CD14-positive monocyte (primary cell): ENCODE results near the gene C16orf95. TPM values are rescaled to one million over a fixed set of nuclear protein-coding genes. Genes with fewer than 3 reads are reported as not detected.
A peak's percentile ranks its signal among the peaks of the same experiment; 100 is the strongest.

Experiments
- DNase-seq, 3 donors: peaks; one replicate each; pipeline ENCODE4 v3.0.0-alpha.2; 2011 to 2022
- H2AFZ ChIP-seq: 2 replicates; pipeline ENCODE4 v1.6.0; 2012; ENCODE audit warnings: mild to moderate bottlenecking, low read depth, low read length, inconsistent platforms; ENCODE audit not compliant: insufficient read depth, poor library complexity, severe bottlenecking
- H3K27ac ChIP-seq, 2 donors: 1 replicate in 1 of 2; 2 replicates in 1 of 2; pipeline ENCODE4 v1.5.1; 2012 to 2013; ENCODE audit warnings: low read length in 2 of 2, control low read depth in 1 of 2, inconsistent platforms in 1 of 2, low read depth in 1 of 2, mild to moderate bottlenecking in 1 of 2
- H3K27me3 ChIP-seq, 2 donors: one replicate each; pipeline versions ENCODE4 v1.6.0 to v1.6.1; 2011 to 2013; ENCODE audit warnings: low read length in 2 of 2; ENCODE audit not compliant: control insufficient read depth in 2 of 2, insufficient read depth in 2 of 2
- H3K36me3 ChIP-seq, 2 donors: replicated peaks in 1 of 2; 1 replicate in 1 of 2; 2 replicates in 1 of 2; pipeline versions ENCODE4 v1.5.1 to v1.6.1; 2012 to 2013; ENCODE audit warnings: low read length in 2 of 2, control low read depth in 1 of 2, inconsistent platforms in 1 of 2, mild to moderate bottlenecking in 1 of 2; ENCODE audit not compliant: insufficient read depth in 2 of 2, control insufficient read depth in 1 of 2
- H3K4me1 ChIP-seq, 2 donors: 1 replicate in 1 of 2; 2 replicates in 1 of 2; pipeline versions ENCODE4 v1.5.1 to v1.6.1; 2012 to 2013; ENCODE audit warnings: low read length in 2 of 2, control low read depth in 1 of 2, inconsistent platforms in 1 of 2, mild to moderate bottlenecking in 1 of 2, moderate library complexity in 1 of 2; ENCODE audit not compliant: insufficient read depth in 2 of 2, control insufficient read depth in 1 of 2
- H3K4me2 ChIP-seq: replicated peaks from 2 replicates; pipeline ENCODE3; 2012; ENCODE audit warnings: low read length, moderate library complexity, mild to moderate bottlenecking; ENCODE audit not compliant: poor library complexity, severe bottlenecking; ENCODE audit errors: extremely low read depth
- H3K4me3 ChIP-seq, 3 experiments: fragments of 200-600 bp in 1 of 3; sonication (generic) in 1 of 3; replicated peaks in 1 of 3; 1 replicate in 2 of 3; 2 replicates in 1 of 3; pipeline ENCODE4 v1.5.1; 2011 to 2013; ENCODE audit warnings: low read length in 3 of 3, mild to moderate bottlenecking in 3 of 3, control low read depth in 2 of 3, low read depth in 2 of 3, inconsistent platforms in 1 of 3, moderate library complexity in 1 of 3
- H3K79me2 ChIP-seq: 2 replicates; pipeline ENCODE4 v1.6.0; 2012; ENCODE audit warnings: mild to moderate bottlenecking, control low read depth, inconsistent platforms, low read length, moderate library complexity; ENCODE audit not compliant: insufficient read depth
- H3K9ac ChIP-seq: 2 replicates; pipeline ENCODE4 v1.6.0; 2017; ENCODE audit warnings: low read length, mild to moderate bottlenecking; ENCODE audit not compliant: insufficient read depth, poor library complexity, severe bottlenecking
- H3K9me3 ChIP-seq, 2 donors: replicated peaks in 1 of 2; 1 replicate in 1 of 2; 2 replicates in 1 of 2; pipeline versions ENCODE4 v1.5.1 to v1.6.1; 2012 to 2013; ENCODE audit warnings: low read length in 2 of 2, control low read depth in 1 of 2; ENCODE audit not compliant: control insufficient read depth in 1 of 2, insufficient read depth in 1 of 2
- H4K20me1 ChIP-seq: 2 replicates; pipeline ENCODE4 v1.6.0; 2012; ENCODE audit warnings: mild to moderate bottlenecking, low read length, control low read depth, moderate library complexity; ENCODE audit not compliant: insufficient read depth
- H3K27ac Mint-ChIP-seq, 7 donors: one replicate each; pipeline ENCODE4 v1.8.0; 2020; ENCODE audit warnings: mild to moderate bottlenecking in 7 of 7, mixed read lengths in 7 of 7, moderate library complexity in 6 of 7, inconsistent platforms in 2 of 7
- H3K27me3 Mint-ChIP-seq, 3 donors: one replicate each; pipeline ENCODE4 v1.8.0; 2021 to 2022; ENCODE audit warnings: low read depth in 3 of 3, mild to moderate bottlenecking in 3 of 3, mixed read lengths in 3 of 3, moderate library complexity in 3 of 3, inconsistent platforms in 1 of 3
- H3K36me3 Mint-ChIP-seq, 2 donors: one replicate each; pipeline ENCODE4 v1.8.0; 2020; ENCODE audit warnings: mixed read lengths in 2 of 2, inconsistent platforms in 1 of 2, mild to moderate bottlenecking in 1 of 2
- H3K4me1 Mint-ChIP-seq: one replicate; pipeline ENCODE4 v1.8.0; 2020; ENCODE audit warnings: mild to moderate bottlenecking, mixed read lengths
- H3K4me3 Mint-ChIP-seq, 2 donors: one replicate each; pipeline ENCODE4 v1.8.0; 2020; ENCODE audit warnings: mild to moderate bottlenecking in 2 of 2, mixed read lengths in 2 of 2, moderate library complexity in 1 of 2
- H3K9me3 Mint-ChIP-seq, 7 donors: one replicate each; pipeline ENCODE4 v1.8.0; 2020 to 2022; ENCODE audit warnings: mixed read lengths in 7 of 7, mild to moderate bottlenecking in 6 of 7, moderate library complexity in 6 of 7, inconsistent platforms in 2 of 7
- WGBS: methylation state at CpG from one replicate; pipeline ENCODE4 v1.1.5; 2013; ENCODE audit warnings: missing lambda C conversion rate; ENCODE audit not compliant: insufficient coverage; 5-methylcytosine and 5-hydroxymethylcytosine counted together
- intact Hi-C, 2 donors: fragments of 100-400 bp; cut with micrococcal nuclease; formaldehyde crosslinking; loops; one replicate each; pipeline versions ENCODE4 v1.15.0 to v1.15.1; 2023
- polyA plus RNA-seq, 3 donors: library from polyadenylated mRNA; depleted of rRNA in 1 of 3; unstranded in 2 of 3; stranded (reverse) in 1 of 3; fragments of 300-500 nt in 2 of 3; fragments of >200 nt in 1 of 3; fragmentation: Illumina TruSeq in 2 of 3; gene quantifications; 1 replicate in 2 of 3; 2 replicates in 1 of 3; pipeline ENCODE4 v1.2.3, GENCODE V29; 2012 to 2021
- TF ChIP-seq, protein P1 (sequence below): fragments of 200-600 bp; IDR thresholded peaks from one replicate; pipeline ENCODE4 v1.8.0; 2022; ENCODE audit warnings: antibody characterized with exemption, mild to moderate bottlenecking

C16orf95 gene
- polyA plus RNA-seq, 3 donors = 0.89 to 1.9 (median 1.7) TPM

DNA sequence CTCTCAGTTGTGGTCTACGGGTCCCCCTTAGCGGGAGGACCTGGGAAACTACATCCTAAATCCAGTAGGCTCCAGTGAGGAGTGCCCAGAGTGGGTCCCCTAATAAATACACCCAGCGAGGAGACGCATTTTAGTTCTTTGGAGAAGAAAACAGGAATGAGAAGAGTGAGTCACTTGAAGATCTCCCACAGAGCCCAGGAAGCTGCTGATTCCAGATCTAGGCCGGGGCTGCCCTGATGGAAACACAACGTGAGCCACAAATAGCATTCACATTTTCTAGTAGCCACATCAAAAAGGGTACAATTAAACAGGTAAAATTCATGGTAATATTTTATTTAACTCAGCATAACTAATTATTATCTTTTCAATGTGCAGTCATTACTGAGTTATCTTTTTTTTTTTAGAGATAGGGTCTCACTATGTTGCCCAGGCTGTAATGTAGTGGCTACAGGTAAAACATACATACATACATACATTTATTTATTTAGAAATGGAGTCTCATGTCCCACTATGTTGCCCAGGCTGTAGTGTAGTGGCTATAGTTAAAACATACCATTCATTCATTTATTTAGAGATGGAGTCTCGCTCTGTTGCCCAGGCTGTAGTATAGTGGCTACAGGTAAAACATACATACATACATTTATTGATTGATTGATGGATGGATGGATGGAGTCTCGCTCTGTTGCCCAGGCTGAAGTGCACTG, 44.9 kb upstream of the C16orf95 start:
- Histone ChIP-seq H3K9me3 (no peaks in the 10 kb centered on the region), H3K79me2 (no peaks in the 10 kb centered on the region), H4K20me1 (peaks cover 54% of the 10 kb centered on the region), H3K27ac (no peak overlapping the region), H2AFZ (no peak overlapping the region), H3K36me3 (peaks cover 4 to 17% of the 10 kb centered on the region in 2 donors), H3K4me3 (no peak overlapping the region), H3K9ac (no peak overlapping the region), H3K4me1 (no peaks in the 10 kb centered on the region), H3K4me2 (no peak overlapping the region), H3K27me3 (peaks cover 19 to 55% of the 10 kb centered on the region in 2 donors)
- H3K9me3 Mint-ChIP-seq = peaks cover 0 to 19% (median 2%) of the 10 kb centered on the region in 7 donors
- TF ChIP-seq, protein P1, sequence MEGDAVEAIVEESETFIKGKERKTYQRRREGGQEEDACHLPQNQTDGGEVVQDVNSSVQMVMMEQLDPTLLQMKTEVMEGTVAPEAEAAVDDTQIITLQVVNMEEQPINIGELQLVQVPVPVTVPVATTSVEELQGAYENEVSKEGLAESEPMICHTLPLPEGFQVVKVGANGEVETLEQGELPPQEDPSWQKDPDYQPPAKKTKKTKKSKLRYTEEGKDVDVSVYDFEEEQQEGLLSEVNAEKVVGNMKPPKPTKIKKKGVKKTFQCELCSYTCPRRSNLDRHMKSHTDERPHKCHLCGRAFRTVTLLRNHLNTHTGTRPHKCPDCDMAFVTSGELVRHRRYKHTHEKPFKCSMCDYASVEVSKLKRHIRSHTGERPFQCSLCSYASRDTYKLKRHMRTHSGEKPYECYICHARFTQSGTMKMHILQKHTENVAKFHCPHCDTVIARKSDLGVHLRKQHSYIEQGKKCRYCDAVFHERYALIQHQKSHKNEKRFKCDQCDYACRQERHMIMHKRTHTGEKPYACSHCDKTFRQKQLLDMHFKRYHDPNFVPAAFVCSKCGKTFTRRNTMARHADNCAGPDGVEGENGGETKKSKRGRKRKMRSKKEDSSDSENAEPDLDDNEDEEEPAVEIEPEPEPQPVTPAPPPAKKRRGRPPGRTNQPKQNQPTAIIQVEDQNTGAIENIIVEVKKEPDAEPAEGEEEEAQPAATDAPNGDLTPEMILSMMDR = no peak
- intact Hi-C loops = no loop called here
- WGBS = 100% methylated on average over 2 of the region's 8 CpGs
- peaks cover 6% of the 10 kb centered on the region for H3K4me1 Mint-ChIP-seq
- peaks cover 53 to 78% (median 74%) of the 10 kb centered on the region in 3 donors for H3K27me3 Mint-ChIP-seq
- no peak for DNase-seq
- peaks cover 67 to 78% of the 10 kb centered on the region in 2 donors for H3K36me3 Mint-ChIP-seq
- peak overlapping the region in 1 of 2 donors; percentile 67 for H3K4me3 Mint-ChIP-seq
- no peak overlapping the region for H3K27ac Mint-ChIP-seq

DNA sequence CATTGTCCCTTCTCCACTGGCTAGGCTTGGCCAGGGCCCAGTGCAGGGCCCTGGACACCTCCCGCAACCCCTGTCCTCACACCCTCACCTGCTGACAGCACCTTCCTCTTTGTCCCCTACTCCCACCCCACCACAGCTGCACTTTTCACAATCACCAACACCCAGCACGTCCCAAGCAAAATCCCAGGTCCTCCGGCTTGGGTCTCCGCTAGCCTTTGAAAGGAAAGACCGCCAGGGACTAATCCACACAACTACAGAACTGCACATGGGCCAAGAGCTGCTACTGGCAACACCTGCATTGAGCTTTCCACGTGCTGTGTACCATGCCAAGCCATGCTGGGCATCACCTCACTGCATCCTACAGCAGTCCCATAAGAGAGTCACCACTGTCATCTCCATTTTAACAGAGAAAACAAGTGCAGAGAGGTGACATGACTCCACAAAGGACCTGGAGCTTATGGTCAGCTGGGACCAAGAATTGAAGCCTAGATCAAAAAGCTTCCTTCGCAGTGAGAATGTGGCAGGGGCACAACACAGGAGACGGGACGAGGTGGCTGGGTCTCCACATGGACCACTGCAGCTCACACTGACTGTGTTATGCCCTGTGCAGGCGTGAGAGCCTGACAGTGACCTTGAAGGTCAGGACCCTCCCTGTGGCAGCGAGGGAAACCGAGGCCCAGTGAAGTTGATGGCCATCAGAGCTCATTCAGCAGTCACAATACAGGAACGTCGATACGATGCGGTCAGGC, 43.8 kb upstream of the C16orf95 start:
- Histone ChIP-seq H3K9ac (no peak overlapping the region), H3K4me2 (no peak overlapping the region), H2AFZ (no peak overlapping the region), H3K9me3 (no peaks in the 10 kb centered on the region), H3K27me3 (peaks cover 9 to 44% of the 10 kb centered on the region in 2 donors), H3K79me2 (no peaks in the 10 kb centered on the region), H3K4me3 (no peak overlapping the region), H3K27ac (no peak overlapping the region), H3K36me3 (peaks cover 4 to 17% of the 10 kb centered on the region in 2 donors), H4K20me1 (peaks cover 44% of the 10 kb centered on the region), H3K4me1 (no peaks in the 10 kb centered on the region)
- peaks cover 44 to 72% (median 69%) of the 10 kb centered on the region in 3 donors for H3K27me3 Mint-ChIP-seq
- intact Hi-C loops = no loop called here
- peak overlapping the region in 1 of 2 donors; percentile 64 for H3K4me3 Mint-ChIP-seq
- H3K36me3 Mint-ChIP-seq = peaks cover 60 to 68% of the 10 kb centered on the region in 2 donors
- peaks cover 0 to 15% (median 2%) of the 10 kb centered on the region in 7 donors for H3K9me3 Mint-ChIP-seq
- peaks cover 6% of the 10 kb centered on the region for H3K4me1 Mint-ChIP-seq
- 97% methylated on average over 15 of the region's 16 CpGs for WGBS
- DNase-seq = no peak
- no peak overlapping the region for H3K27ac Mint-ChIP-seq
- TF ChIP-seq, protein P1 = no peak
